ENCODE results near the gene KXD1.

GRCh38 chr19:18514800-18515682 is 42.6 kb upstream of the KXD1 start:
- TF ChIP-seq CTCF (IDR thresholded peaks at IDR 0.05) = no peak
- no peak for TF ChIP-seq POLR2A (IDR thresholded peaks at IDR 0.05)

All from uterus (tissue), 2 donors.